GM12878 (cell line): ENCODE measurements around the gene CXCL8. TPM values are rescaled to one million over a fixed set of nuclear protein-coding genes. Genes with fewer than 3 reads are reported as not detected.

Source experiments
- ATAC-seq: fragments of 200-7000 bp; cut with Tn5 transposase; 3 replicates; pipeline ENCODE4 v1.9.1; 2020; ENCODE audit warnings: mild to moderate bottlenecking, moderate library complexity
- BruUV-seq: library from RNA; stranded (reverse); fragments of 400-500 nt; replicated peaks from 2 replicates; lab custom pipeline; 2021; lab: Mats Ljungman, UMichigan
- CTCF ChIA-PET: fragments of 300-600 bp; sonication (Branson Sonifier 250); formaldehyde crosslinking; extraction: SDS; loops from one replicate; lab custom pipeline; 2021; ENCODE audit warnings: inconsistent platforms; lab: Yijun Ruan, JAX
- POLR2A ChIA-PET: fragments of 350-600 bp; formaldehyde crosslinking; extraction: SDS; loops from one replicate; lab custom pipeline; 2021; ENCODE audit warnings: inconsistent platforms; lab: Charles Lee
- RAD21 ChIA-PET: fragments of 300-600 bp; sonication (Branson Sonifier 250); formaldehyde crosslinking; loops from one replicate; lab custom pipeline; 2023; ENCODE audit warnings: antibody characterized with exemption; ENCODE audit not compliant: unreplicated experiment; lab: Charles Lee
- SMC1A ChIA-PET: fragments of 300-600 bp; sonication (Branson Sonifier 250); formaldehyde crosslinking; loops from one replicate; lab custom pipeline; 2023; ENCODE audit not compliant: unreplicated experiment, uncharacterized antibody; lab: Charles Lee
- DNase-seq: peaks from one replicate; pipeline ENCODE4 v3.0.0-alpha.2; 2011; ENCODE audit warnings: low read depth, low spot score
- FAIRE-seq: peaks from 3 replicates; lab custom pipeline; 2011; peaks lifted over from hg19 to GRCh38; lab: Jason Lieb, UNC
- H2AFZ ChIP-seq: 2 replicates; pipeline ENCODE4 v1.6.0; 2011; ENCODE audit warnings: low read depth, low read length, control low read depth; ENCODE audit not compliant: control insufficient read depth
- H3K27ac ChIP-seq: 2 replicates; pipeline ENCODE4 v1.5.1; 2011; ENCODE audit warnings: control low read depth; ENCODE audit not compliant: control insufficient read depth, insufficient read depth
- H3K27me3 ChIP-seq, 2 experiments: replicated peaks in 1 of 2; 2 replicates each; pipeline versions ENCODE4 v1.6.0 to v1.6.1; 2011; ENCODE audit warnings: low read length in 1 of 2; ENCODE audit not compliant: control insufficient read depth in 2 of 2, insufficient read depth in 2 of 2
- H3K36me3 ChIP-seq, 2 experiments: 2 replicates each; pipeline ENCODE4 v1.5.1; 2011; ENCODE audit warnings: low read length in 1 of 2; ENCODE audit not compliant: control insufficient read depth in 2 of 2, insufficient read depth in 2 of 2
- H3K4me1 ChIP-seq: 2 replicates; pipeline ENCODE4 v1.6.1; 2011; ENCODE audit warnings: mild to moderate bottlenecking, low read length, moderate library complexity, mixed read lengths; ENCODE audit not compliant: control insufficient read depth, insufficient read depth
- H3K4me2 ChIP-seq: 2 replicates; pipeline ENCODE4 v1.6.0; 2011; ENCODE audit warnings: control low read depth; ENCODE audit not compliant: control insufficient read depth, insufficient read depth
- H3K4me3 ChIP-seq: fragments of 200-600 bp; sonication (generic); 2 replicates; pipeline ENCODE4 v1.5.1; 2016
- H3K79me2 ChIP-seq: 2 replicates; pipeline ENCODE4 v1.6.0; 2011; ENCODE audit warnings: low read length; ENCODE audit not compliant: control insufficient read depth, insufficient read depth
- H3K9ac ChIP-seq: 2 replicates; pipeline ENCODE4 v1.8.0; 2011; ENCODE audit warnings: low read length, control low read depth, mixed read lengths; ENCODE audit not compliant: control insufficient read depth, insufficient read depth
- H3K9me3 ChIP-seq: replicated peaks from 3 replicates; pipeline ENCODE4 v1.5.1; 2011; ENCODE audit warnings: mild to moderate bottlenecking, low read length; ENCODE audit not compliant: control insufficient read depth, insufficient read depth
- H4K20me1 ChIP-seq: 2 replicates; pipeline ENCODE4 v1.6.0; 2011; ENCODE audit not compliant: control insufficient read depth, insufficient read depth
- BCL11A ChIP-seq: IDR thresholded peaks from 2 replicates; pipeline ENCODE4 v1.6.1; 2011; ENCODE audit warnings: low read depth, low read length
- CREM ChIP-seq: IDR thresholded peaks from 2 replicates; pipeline ENCODE4 v1.6.1; 2014; ENCODE audit warnings: antibody characterized with exemption, low read depth
- FOS ChIP-seq: IDR thresholded peaks from 3 replicates; pipeline ENCODE4 v1.6.1; 2011; ENCODE audit warnings: borderline replicate concordance; ENCODE audit not compliant: insufficient read length; ENCODE audit errors: extremely low read depth
- GATAD2B ChIP-seq: fragments of 450-650 bp; conservative IDR thresholded peaks from 2 replicates; pipeline ENCODE4 v1.6.1; 2017; ENCODE audit warnings: low read depth, mild to moderate bottlenecking, moderate library complexity
- IKZF2 ChIP-seq, 2 experiments: fragments of 450-650 bp; IDR thresholded peaks; 2 replicates each; pipeline ENCODE4 v1.6.1; 2017; ENCODE audit warnings: mild to moderate bottlenecking in 2 of 2, moderate library complexity in 2 of 2
- JUNB ChIP-seq: IDR thresholded peaks from 2 replicates; pipeline ENCODE4 v1.6.1; 2016; ENCODE audit warnings: antibody characterized with exemption, mild to moderate bottlenecking
- MEF2A ChIP-seq: IDR thresholded peaks from 2 replicates; pipeline ENCODE4 v1.6.1; 2011; ENCODE audit warnings: low read depth, mild to moderate bottlenecking, low read length, moderate library complexity; ENCODE audit not compliant: insufficient read depth
- MEF2B ChIP-seq: fragments of 450-650 bp; IDR thresholded peaks from 2 replicates; pipeline ENCODE4 v1.6.1; 2018; ENCODE audit warnings: mild to moderate bottlenecking, moderate library complexity; ENCODE audit not compliant: partially characterized antibody, poor library complexity, severe bottlenecking
- MTA2 ChIP-seq: fragments of 450-650 bp; IDR thresholded peaks from 2 replicates; pipeline ENCODE4 v1.6.1; 2016; ENCODE audit warnings: low read depth, mild to moderate bottlenecking, moderate library complexity
- NR2F1 ChIP-seq: fragments of 450-650 bp; conservative IDR thresholded peaks from 2 replicates; pipeline ENCODE4 v1.6.1; 2017; ENCODE audit warnings: mild to moderate bottlenecking
- TCF12 ChIP-seq: IDR thresholded peaks from 2 replicates; pipeline ENCODE4 v1.6.1; 2011; ENCODE audit warnings: low read depth, mild to moderate bottlenecking, low read length
- WGBS: methylation state at CpG from one replicate; pipeline ENCODE4 v1.1.6; 2016; ENCODE audit warnings: low lambda C conversion rate; ENCODE audit not compliant: insufficient replicate concordance, insufficient coverage; ENCODE audit errors: missing lambda C conversion rate; 5-methylcytosine and 5-hydroxymethylcytosine counted together
- in situ Hi-C: fragments of 300-500 bp; cut with MboI; formaldehyde crosslinking; loops from 9 replicates; pipeline ENCODE4 v1.14.3; 2018; ENCODE audit warnings: mixed read lengths
- intact Hi-C: fragments of 100-400 bp; cut with micrococcal nuclease; formaldehyde crosslinking; loops from one replicate; pipeline ENCODE4 v1.14.2; 2022; ENCODE audit not compliant: unreplicated experiment
- polyA plus RNA-seq, 11 experiments: library from polyadenylated mRNA; depleted of rRNA in 4 of 11; unstranded in 6 of 11; stranded (reverse) in 5 of 11; fragments of >200 nt; fragmentation: Nextera tagmentation in 4 of 11; fragmentation: Illumina TruSeq in 1 of 11; extraction: Ambion mirVana in 4 of 11; extraction: Trizol in 1 of 11; gene quantifications; 1 replicate in 1 of 11; 2 replicates in 10 of 11; pipeline versions ENCODE4 v1.2.1 to v1.2.3, GENCODE V29; 2011 to 2016; ENCODE audit warnings: inconsistent platforms in 2 of 11, missing spikeins in 2 of 11, low read depth in 1 of 11
- total RNA-seq, 4 experiments: library from RNA; depleted of rRNA in 3 of 4; stranded (reverse); fragments of >200 nt in 3 of 4; fragmentation: Illumina TruSeq in 1 of 4; extraction: Trizol in 1 of 4; gene quantifications; 2 replicates each; pipeline versions ENCODE4 v1.2.1 to v1.2.3, GENCODE V29; 2013 to 2021
- TF ChIP-seq, protein P1 (sequence below): fragments of 450-650 bp; IDR thresholded peaks from 2 replicates; pipeline ENCODE4 v1.6.1; 2017; ENCODE audit warnings: mild to moderate bottlenecking, moderate library complexity

CXCL8 gene
- total and polyA plus RNA-seq, 10 of the 15 experiments (the other 5 are each of a cell fraction or from before 2014, with no cell fraction given): 0.09 to 0.36 (median 0.19) TPM; not detected in 1

DNA sequence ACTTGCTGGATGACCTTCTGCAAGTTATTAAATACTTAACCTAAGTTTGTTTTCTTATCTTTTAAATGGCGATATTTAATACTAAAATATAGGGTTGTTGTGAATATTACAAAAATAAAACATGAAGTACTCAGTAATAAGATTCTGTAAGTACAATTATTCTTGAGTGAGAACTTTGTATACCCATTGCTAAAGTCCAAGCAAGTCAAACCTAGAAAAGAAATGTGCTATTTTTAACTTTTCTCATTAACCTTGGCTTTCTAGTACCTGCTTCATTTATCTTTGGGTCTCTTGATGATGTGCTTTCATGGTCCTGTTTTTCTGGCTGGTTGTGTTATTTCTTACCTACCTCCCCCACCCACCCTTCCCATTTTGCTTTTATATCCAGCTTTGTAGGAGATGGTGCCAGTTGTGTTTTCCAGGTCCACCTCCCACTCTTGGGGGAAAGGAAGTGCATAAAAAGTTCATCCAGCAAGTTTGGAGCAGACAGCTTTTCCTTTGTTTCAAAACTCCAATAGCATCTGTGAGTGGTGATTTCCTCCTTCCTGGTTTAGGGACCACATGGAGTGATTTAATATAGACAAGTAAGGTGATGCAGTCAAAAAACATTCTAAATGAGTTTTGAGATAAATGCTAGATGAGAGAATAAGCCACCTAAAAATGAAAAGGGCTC is 7.5 kb upstream of the CXCL8 start:
- Histone ChIP-seq H3K9me3 (no peaks in the 10 kb centered on the region; the same call in 1 of the 3 replicates), H3K36me3 (no peaks in the 10 kb centered on the region), H2AFZ (no peak overlapping the region), H3K79me2 (no peaks in the 10 kb centered on the region), H3K27ac (no peak overlapping the region), H3K4me3 (no peak overlapping the region), H4K20me1 (no peaks in the 10 kb centered on the region), H3K9ac (no peak overlapping the region), H3K4me2 (no peak overlapping the region; the same call in 1 of the 2 replicates), H3K27me3 (no peaks in the 10 kb centered on the region), H3K4me1 (peaks cover 18% of the 10 kb centered on the region)
- SMC1A ChIA-PET: interaction anchor here (1.1 to 1.2 kb wide), 2 partner anchors 8 to 24 kb away, joined by 3 to 4 read pairs; no protein-coding TSS in a partner anchor
- CTCF ChIA-PET: interaction anchor here (1.5 kb wide), 1 partner anchor 132 kb away, joined by 3 read pairs; no protein-coding TSS in a partner anchor
- RAD21 ChIA-PET: interaction anchor here (0.8 kb wide), 1 partner anchor 389 kb away, joined by 3 read pairs; no protein-coding TSS in a partner anchor
- in situ Hi-C loops: no loop called here
- peak; percentile 41 for ATAC-seq
- no peak for DNase-seq
- FAIRE-seq: no peak
- 0 out of 2 replicates have a peak, but pooled peaks have one; percentile 13 for TF ChIP-seq NR2F1
- no peak for TF ChIP-seq CREM
- TF ChIP-seq TCF12: no peak
- TF ChIP-seq FOS: no peak
- peak; percentile 81 for TF ChIP-seq MTA2
- peak; percentile 25 to 31; a peak in 2 of 4 replicates for TF ChIP-seq IKZF2 (IDR thresholded peaks at IDR 0.05)
- TF ChIP-seq, protein P1, sequence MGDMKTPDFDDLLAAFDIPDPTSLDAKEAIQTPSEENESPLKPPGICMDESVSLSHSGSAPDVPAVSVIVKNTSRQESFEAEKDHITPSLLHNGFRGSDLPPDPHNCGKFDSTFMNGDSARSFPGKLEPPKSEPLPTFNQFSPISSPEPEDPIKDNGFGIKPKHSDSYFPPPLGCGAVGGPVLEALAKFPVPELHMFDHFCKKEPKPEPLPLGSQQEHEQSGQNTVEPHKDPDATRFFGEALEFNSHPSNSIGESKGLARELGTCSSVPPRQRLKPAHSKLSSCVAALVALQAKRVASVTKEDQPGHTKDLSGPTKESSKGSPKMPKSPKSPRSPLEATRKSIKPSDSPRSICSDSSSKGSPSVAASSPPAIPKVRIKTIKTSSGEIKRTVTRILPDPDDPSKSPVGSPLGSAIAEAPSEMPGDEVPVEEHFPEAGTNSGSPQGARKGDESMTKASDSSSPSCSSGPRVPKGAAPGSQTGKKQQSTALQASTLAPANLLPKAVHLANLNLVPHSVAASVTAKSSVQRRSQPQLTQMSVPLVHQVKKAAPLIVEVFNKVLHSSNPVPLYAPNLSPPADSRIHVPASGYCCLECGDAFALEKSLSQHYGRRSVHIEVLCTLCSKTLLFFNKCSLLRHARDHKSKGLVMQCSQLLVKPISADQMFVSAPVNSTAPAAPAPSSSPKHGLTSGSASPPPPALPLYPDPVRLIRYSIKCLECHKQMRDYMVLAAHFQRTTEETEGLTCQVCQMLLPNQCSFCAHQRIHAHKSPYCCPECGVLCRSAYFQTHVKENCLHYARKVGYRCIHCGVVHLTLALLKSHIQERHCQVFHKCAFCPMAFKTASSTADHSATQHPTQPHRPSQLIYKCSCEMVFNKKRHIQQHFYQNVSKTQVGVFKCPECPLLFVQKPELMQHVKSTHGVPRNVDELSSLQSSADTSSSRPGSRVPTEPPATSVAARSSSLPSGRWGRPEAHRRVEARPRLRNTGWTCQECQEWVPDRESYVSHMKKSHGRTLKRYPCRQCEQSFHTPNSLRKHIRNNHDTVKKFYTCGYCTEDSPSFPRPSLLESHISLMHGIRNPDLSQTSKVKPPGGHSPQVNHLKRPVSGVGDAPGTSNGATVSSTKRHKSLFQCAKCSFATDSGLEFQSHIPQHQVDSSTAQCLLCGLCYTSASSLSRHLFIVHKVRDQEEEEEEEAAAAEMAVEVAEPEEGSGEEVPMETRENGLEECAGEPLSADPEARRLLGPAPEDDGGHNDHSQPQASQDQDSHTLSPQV: 0 out of 2 replicates have a peak, but pooled peaks have one; percentile 61
- TF ChIP-seq MEF2B: peak; percentile 76
- peak; percentile 37; the same call in 1 of the 2 replicates for TF ChIP-seq BCL11A
- peak; percentile 71; the same call in 1 of the 2 replicates for TF ChIP-seq MEF2A
- 0 out of 2 replicates have a peak, but pooled peaks have one; percentile 12 for TF ChIP-seq JUNB
- no peak for TF ChIP-seq GATAD2B
- WGBS: 46% methylated on average over 1 of the region's 1 CpG
- intact Hi-C loops: loop anchor here (5.0 kb wide), 1 partner anchor 146 kb away; no protein-coding TSS in a partner anchor
- BruUV-seq: no TSS peak
- POLR2A ChIA-PET: no interaction called here
